RWPE2 (cell line): ENCODE data around the gene ZNRF3.

Experiments
- ATAC-seq: fragments of 200-7000 bp; cut with Tn5 transposase; 3 replicates; pipeline ENCODE4 v1.9.1; 2021; ENCODE audit warnings: low read depth
- DNase-seq: peaks from one replicate; pipeline ENCODE4 v3.0.0-alpha.2; 2020; ENCODE audit warnings: low spot score
- H3K27ac ChIP-seq: fragments of 450-650 bp; 2 replicates; pipeline ENCODE4 v1.5.1; 2017; ENCODE audit warnings: mild to moderate bottlenecking; ENCODE audit not compliant: poor library complexity, severe bottlenecking
- H3K27me3 ChIP-seq: fragments of 250-450 bp; sonication (Bioruptor Pico); 2 replicates; pipeline ENCODE4 v1.5.1; 2021; ENCODE audit warnings: mild to moderate bottlenecking, moderate library complexity; ENCODE audit not compliant: insufficient read depth, poor library complexity, severe bottlenecking
- H3K36me3 ChIP-seq: fragments of 250-450 bp; sonication (Bioruptor Pico); 2 replicates; pipeline ENCODE4 v1.5.1; 2020; ENCODE audit warnings: low read depth, mild to moderate bottlenecking, moderate library complexity
- H3K4me1 ChIP-seq: fragments of 250-450 bp; sonication (Bioruptor Pico); 2 replicates; pipeline ENCODE4 v1.5.1; 2021; ENCODE audit warnings: mild to moderate bottlenecking, moderate library complexity; ENCODE audit not compliant: insufficient read depth, poor library complexity, severe bottlenecking
- H3K4me3 ChIP-seq: fragments of 250-450 bp; sonication (Bioruptor Pico); 2 replicates; pipeline ENCODE4 v1.5.1; 2021; ENCODE audit warnings: mild to moderate bottlenecking, moderate library complexity; ENCODE audit not compliant: severe bottlenecking
- H3K9me3 ChIP-seq: fragments of 250-450 bp; sonication (Bioruptor Pico); 2 replicates; pipeline ENCODE4 v1.5.1; 2021; ENCODE audit warnings: mild to moderate bottlenecking, moderate library complexity; ENCODE audit not compliant: severe bottlenecking
- CTCF ChIP-seq: fragments of 450-650 bp; IDR thresholded peaks from one replicate; pipeline ENCODE4 v1.5.1; 2017; ENCODE audit warnings: mild to moderate bottlenecking, moderate library complexity; ENCODE audit not compliant: poor library complexity, severe bottlenecking

The ZNRF3 gene

GRCh38 chr22:29065468-29066190 is 182.3 kb downstream of the ZNRF3 start:
- H3K27ac ChIP-seq = no peak overlapping the region
- no peak overlapping the region for H3K4me3 ChIP-seq
- H3K9me3 ChIP-seq = no peaks in the 10 kb centered on the region
- H3K27me3 ChIP-seq = no peaks in the 10 kb centered on the region
- DNase-seq (no peak), ATAC-seq (no peak)
- no peaks in the 10 kb centered on the region for H3K36me3 ChIP-seq
- TF ChIP-seq CTCF = no peak
- H3K4me1 ChIP-seq = no peaks in the 10 kb centered on the region

DNA sequence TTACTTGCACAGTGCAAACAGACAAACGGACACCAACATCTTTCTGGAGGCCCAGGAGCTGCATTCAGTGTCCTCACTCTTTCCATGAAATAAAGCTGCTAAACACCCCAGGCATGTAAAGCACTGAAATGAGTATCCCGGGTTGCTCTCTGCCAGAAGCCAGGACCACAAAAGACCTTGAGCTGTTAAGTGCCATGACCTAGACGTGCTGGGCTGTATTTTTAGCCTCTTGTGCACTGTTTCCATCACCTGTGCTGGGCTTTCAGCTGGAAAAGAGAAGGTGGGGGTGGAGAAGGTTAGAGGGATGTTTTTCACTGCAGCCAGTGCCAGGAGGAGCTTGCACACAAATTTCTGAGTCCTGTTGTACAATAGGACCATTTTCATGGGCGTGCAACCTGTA is 186.1 kb downstream of the ZNRF3 start:
- Histone ChIP-seq H3K36me3 (no peaks in the 10 kb centered on the region), H3K27me3 (no peaks in the 10 kb centered on the region), H3K4me1 (peaks cover 13% of the 10 kb centered on the region), H3K27ac (no peak overlapping the region), H3K4me3 (no peak overlapping the region), H3K9me3 (no peaks in the 10 kb centered on the region)
- ATAC-seq (no peak), DNase-seq (no peak)
- no peak for TF ChIP-seq CTCF

DNA sequence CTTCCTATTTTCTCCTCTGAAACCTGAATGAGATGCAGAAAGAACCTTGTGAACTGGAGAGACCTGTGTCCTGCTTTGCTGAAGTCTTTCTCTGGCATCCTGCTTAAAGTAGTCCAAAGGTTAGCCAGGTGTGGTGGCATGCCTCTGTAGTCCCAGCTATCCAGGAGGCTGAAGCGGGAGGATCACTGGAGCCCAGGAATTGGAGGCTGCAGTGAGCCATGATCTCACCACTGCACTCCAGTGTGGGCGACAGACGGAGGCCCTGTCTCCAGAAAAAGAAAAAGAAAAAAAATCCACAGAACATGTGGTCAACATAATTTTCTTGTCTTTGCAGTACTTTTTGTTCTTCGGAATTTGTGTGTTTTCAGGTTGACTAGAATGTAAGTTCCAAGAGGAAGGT is 187.1 kb downstream of the ZNRF3 start:
- H3K36me3 ChIP-seq = no peaks in the 10 kb centered on the region
- ATAC-seq (no peak), DNase-seq (no peak)
- H3K27ac ChIP-seq = peak overlapping the region; percentile 37
- no peaks in the 10 kb centered on the region for H3K9me3 ChIP-seq
- no peak for TF ChIP-seq CTCF
- H3K4me3 ChIP-seq = no peak overlapping the region
- no peaks in the 10 kb centered on the region for H3K27me3 ChIP-seq
- H3K4me1 ChIP-seq = peaks cover 13% of the 10 kb centered on the region

DNA sequence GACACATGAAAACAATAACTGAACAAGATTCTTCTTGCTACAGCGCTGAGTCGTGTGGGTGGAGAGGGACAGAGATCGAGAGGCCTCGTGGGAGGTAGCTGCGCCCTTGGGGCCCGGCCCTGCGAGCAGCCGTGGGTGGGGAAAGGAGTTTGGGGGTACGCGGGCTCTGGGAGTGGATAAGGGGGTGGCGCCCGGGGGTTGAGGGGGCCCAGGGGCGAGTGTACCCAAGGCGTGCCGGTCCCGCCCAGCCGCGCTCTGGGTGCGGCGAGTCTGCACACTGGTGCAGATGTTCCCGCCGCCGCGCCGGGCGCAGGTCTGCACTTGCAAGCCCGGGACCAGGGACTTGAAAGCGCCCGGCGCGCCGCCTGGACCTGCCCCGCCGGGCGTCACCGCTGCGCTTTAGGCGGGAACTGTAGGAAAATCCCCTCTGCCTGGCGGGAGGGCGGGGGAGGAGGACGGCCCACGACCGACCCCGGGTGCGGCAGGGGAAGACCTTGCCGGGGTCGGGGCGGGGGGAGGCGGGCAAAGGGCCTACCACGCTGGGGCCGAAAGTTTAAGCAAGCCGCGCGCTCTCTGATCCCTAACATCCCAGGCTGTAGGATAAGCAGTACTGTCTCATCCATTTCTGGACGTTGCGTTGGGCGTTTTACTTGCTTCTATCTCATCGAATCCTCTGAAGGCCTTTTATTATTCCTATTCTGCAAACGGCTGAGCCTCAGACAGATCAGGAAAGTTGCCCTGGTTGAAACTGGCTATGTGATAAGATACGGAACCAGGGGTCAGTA is 188.1 kb downstream of the ZNRF3 start:
- Histone ChIP-seq H3K27ac (peak overlapping the region; percentile 37), H3K27me3 (no peaks in the 10 kb centered on the region)

More for the DNA sequence above, 188.1 kb downstream of the ZNRF3 start:
- Histone ChIP-seq H3K4me3 (peak overlapping the region; percentile 22), H3K36me3 (no peaks in the 10 kb centered on the region), H3K9me3 (no peaks in the 10 kb centered on the region), H3K4me1 (peaks cover 13% of the 10 kb centered on the region)
- peak; percentile 84 for DNase-seq
- TF ChIP-seq CTCF = no peak
- ATAC-seq = peak; percentile 70
